Fibroblast of pulmonary artery (primary cell): Measurements from ENCODE around the gene DLG1.

ENCODE experiments used
- DNase-seq: peaks from one replicate; pipeline ENCODE4 v3.0.0-alpha.2; 2010; ENCODE audit warnings: low read depth
- H3K4me3 ChIP-seq: replicated peaks from 2 replicates; pipeline ENCODE4 v1.5.1; 2011; ENCODE audit warnings: low read depth, mild to moderate bottlenecking, control low read depth, low read length, moderate library complexity
- CTCF ChIP-seq: IDR thresholded peaks from 2 replicates; pipeline ENCODE4 v1.5.1; 2011; ENCODE audit warnings: mild to moderate bottlenecking, control low read depth, low read length, inconsistent platforms; ENCODE audit errors: missing control alignments

Gene DLG1

GRCh38 chr3:197333901-197334639 lies 35.7 kb upstream of the DLG1 start:
- no peak for DNase-seq
- TF ChIP-seq CTCF: no peak
- H3K4me3 ChIP-seq: no peak overlapping the region

GRCh38 chr3:197331131-197331530 lies 32.7 kb upstream of the DLG1 start:
- no peak overlapping the region for H3K4me3 ChIP-seq
- DNase-seq: no peak
- TF ChIP-seq CTCF: peak; percentile 15

GRCh38 chr3:197329382-197329781 lies 31.0 kb upstream of the DLG1 start:
- no peak for DNase-seq
- TF ChIP-seq CTCF: no peak

GRCh38 chr3:197328198-197328597 lies 29.8 kb upstream of the DLG1 start:
- no peak for DNase-seq
- H3K4me3 ChIP-seq: no peak overlapping the region
- TF ChIP-seq CTCF: no peak

More at GRCh38 chr3:197329382-197329781, 31.0 kb upstream of the DLG1 start:
- no peak overlapping the region for H3K4me3 ChIP-seq

- peak; percentile 38 for DNase-seq
- no peak overlapping the region for H3K4me3 ChIP-seq
- no peak for TF ChIP-seq CTCF
Observed at GRCh38 chr3:197327701-197328100, 29.3 kb upstream of the DLG1 start.

DNA sequence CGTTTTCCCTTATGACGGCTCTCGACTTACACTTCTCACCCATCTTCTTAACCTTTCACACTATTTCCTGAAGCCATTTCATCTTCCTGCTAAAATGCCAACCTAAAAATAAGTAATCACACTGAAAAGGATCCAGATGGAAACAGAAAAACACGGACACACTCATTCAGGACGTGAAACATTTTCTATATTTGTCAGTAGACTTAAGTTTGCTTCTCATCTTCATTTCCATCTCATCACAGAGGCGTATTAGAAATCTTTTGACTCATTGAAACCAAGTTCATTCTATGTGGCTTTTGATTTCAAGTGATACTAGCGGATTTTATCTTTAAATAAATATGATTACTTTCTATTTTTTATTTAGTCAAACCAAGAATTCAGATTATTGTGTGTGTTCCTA lies 27.4 kb upstream of the DLG1 start:
- no peak for TF ChIP-seq CTCF
- DNase-seq: no peak

DNA sequence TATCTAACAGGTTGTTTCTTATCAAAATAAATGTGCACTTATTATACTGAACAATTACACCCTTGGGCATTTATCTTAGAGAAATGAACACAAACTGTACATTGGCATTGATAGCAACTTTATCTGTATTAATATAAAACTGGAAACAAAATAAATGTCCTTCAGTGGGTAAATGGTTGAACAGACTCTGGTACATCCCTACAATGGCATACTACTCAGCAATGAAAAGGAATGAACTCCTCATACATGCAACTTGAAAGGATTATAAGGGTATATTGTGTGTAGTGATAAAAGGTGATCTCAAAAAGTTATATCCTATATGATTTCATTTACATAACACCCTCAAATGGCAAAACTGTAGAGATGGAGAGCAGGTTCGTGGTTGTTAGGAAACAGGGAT lies 23.7 kb upstream of the DLG1 start:
- TF ChIP-seq CTCF: no peak
- no peak for DNase-seq
- H3K4me3 ChIP-seq: no peak overlapping the region

More for the DNA sequence above, 27.4 kb upstream of the DLG1 start:
- H3K4me3 ChIP-seq: no peak overlapping the region
